BJ (cell line): ENCODE data around the gene KBTBD13. TPM values are rescaled to one million over a fixed set of nuclear protein-coding genes. Genes with fewer than 3 reads are reported as not detected.

Experiments
- CTCF ChIA-PET: fragments of 350-600 bp; formaldehyde crosslinking; extraction: SDS; loops from one replicate; lab custom pipeline; 2021; ENCODE audit warnings: antibody characterized with exemption, inconsistent platforms; lab: Yijun Ruan, JAX
- POLR2A ChIA-PET: fragments of 300-600 bp; sonication (Branson Sonifier 250); formaldehyde crosslinking; extraction: SDS; loops from one replicate; lab custom pipeline; 2021; ENCODE audit warnings: antibody characterized with exemption; lab: Charles Lee
- DNase-seq: peaks from one replicate; pipeline ENCODE4 v3.0.0-alpha.2; 2011; ENCODE audit warnings: low read depth
- H3K27me3 ChIP-seq: 2 replicates; pipeline ENCODE4 v1.6.0; 2011; ENCODE audit warnings: low read length; ENCODE audit not compliant: control insufficient read depth, insufficient read depth
- H3K36me3 ChIP-seq: 2 replicates; pipeline ENCODE4 v1.5.1; 2011; ENCODE audit warnings: low read length; ENCODE audit not compliant: control insufficient read depth, insufficient read depth
- H3K4me3 ChIP-seq: 2 replicates; pipeline ENCODE4 v1.5.1; 2011; ENCODE audit warnings: low read depth, mild to moderate bottlenecking, control low read depth, low read length
- CTCF ChIP-seq: IDR thresholded peaks from 2 replicates; pipeline ENCODE4 v1.5.1; 2011; ENCODE audit warnings: low read depth, mild to moderate bottlenecking, control low read depth, inconsistent platforms, low read length, moderate library complexity; ENCODE audit not compliant: insufficient read depth
- polyA plus RNA-seq: library from polyadenylated mRNA; depleted of rRNA; stranded (reverse); fragments of >200 nt; gene quantifications from 2 replicates; pipeline ENCODE4 v1.2.3, GENCODE V29; 2011

Gene KBTBD13
- polyA plus RNA-seq, 1 experiment: not detected

GRCh38 chr15:65085207-65085753, 8.7 kb downstream of the KBTBD13 start:
- H3K36me3 ChIP-seq: no peaks in the 10 kb centered on the region
- no peak for TF ChIP-seq CTCF
- no peak overlapping the region for H3K4me3 ChIP-seq
- ChIA-PET CTCF (interaction anchor here (0.6 to 13.4 kb wide), 8 partner anchors 10 to 51 kb away, joined by 3 to 301 read pairs (median 12); partner anchors contain the start of gene KBTBD13), POLR2A (no interaction called here)
- H3K27me3 ChIP-seq: peaks cover 10% of the 10 kb centered on the region
- no peak for DNase-seq

- POLR2A ChIA-PET: no interaction called here
- Histone ChIP-seq H3K27me3 (peaks cover 9% of the 10 kb centered on the region), H3K36me3 (no peaks in the 10 kb centered on the region), H3K4me3 (no peak overlapping the region)
- CTCF ChIA-PET: interaction anchor here (0.6 to 13.4 kb wide), 10 partner anchors 10 to 52 kb away, joined by 3 to 301 read pairs (median 10); partner anchors contain the start of gene KBTBD13
- TF ChIP-seq CTCF: peak; percentile 55
- no peak for DNase-seq
These were observed 9.6 kb downstream of the KBTBD13 start for GRCh38 chr15:65085990-65086679.

- ChIA-PET POLR2A (interaction anchor here (1.0 kb wide), 1 partner anchor 17 kb away, joined by 3 read pairs; no protein-coding TSS in a partner anchor), CTCF (interaction anchor here (0.8 to 13.4 kb wide), 7 partner anchors 9 to 52 kb away, joined by 3 to 301 read pairs (median 11); partner anchors contain the start of gene KBTBD13)
- TF ChIP-seq CTCF: peak; percentile 23; the same call in 1 of the 2 replicates
- Histone ChIP-seq H3K27me3 (peaks cover 6% of the 10 kb centered on the region), H3K4me3 (no peak overlapping the region), H3K36me3 (no peaks in the 10 kb centered on the region)
- no peak for DNase-seq
These were observed 10.2 kb downstream of the KBTBD13 start for GRCh38 chr15:65086680-65087111.

- ChIA-PET POLR2A (interaction anchor here (1.0 kb wide), 1 partner anchor 16 kb away, joined by 3 read pairs; no protein-coding TSS in a partner anchor), CTCF (interaction anchor here (1.2 to 13.4 kb wide), 7 partner anchors 8 to 53 kb away, joined by 3 to 301 read pairs (median 11); partner anchors contain the start of gene KBTBD13)
- DNase-seq: no peak
These were observed 10.9 kb downstream of the KBTBD13 start for GRCh38 chr15:65087411-65087810.

More at GRCh38 chr15:65087411-65087810, 10.9 kb downstream of the KBTBD13 start:
- no peak for TF ChIP-seq CTCF
- Histone ChIP-seq H3K36me3 (no peaks in the 10 kb centered on the region), H3K4me3 (no peak overlapping the region), H3K27me3 (peaks cover 4% of the 10 kb centered on the region)
